ENCODE results near the gene TRIM65.
"Not testable (repeated sequence)": the region's sequence is repeated elsewhere in the genome, so short reads cannot be mapped to it uniquely, and the experiment has no call there.

The TRIM65 gene

GRCh38 chr17:75853433-75853832, 43.3 kb downstream of the TRIM65 start:
- H3K4me3 ChIP-seq (ENCODE audit: low read depth, low read length) = no peak overlapping the region
- TF ChIP-seq CTCF (IDR thresholded peaks at IDR 0.05; ENCODE audit: control insufficient read depth, extremely low read depth, insufficient read depth) = no peak
- DNase-seq (ENCODE audit: low read depth) = no peak

- H3K4me3 ChIP-seq (ENCODE audit: low read depth, low read length); DNase-seq (ENCODE audit: low read depth): not testable (repeated sequence)
These were observed 45.1 kb downstream of the TRIM65 start for GRCh38 chr17:75851693-75851991.

GRCh38 chr17:75850928-75851692, 45.6 kb downstream of the TRIM65 start:
- no peak for TF ChIP-seq CTCF (IDR thresholded peaks at IDR 0.05; ENCODE audit: control insufficient read depth, extremely low read depth, insufficient read depth)
- no peak for DNase-seq (ENCODE audit: low read depth)

GRCh38 chr17:75849724-75850123, 47.0 kb downstream of the TRIM65 start:
- no peak for TF ChIP-seq CTCF (IDR thresholded peaks at IDR 0.05; ENCODE audit: control insufficient read depth, extremely low read depth, insufficient read depth)

More at GRCh38 chr17:75850928-75851692, 45.6 kb downstream of the TRIM65 start:
- H3K4me3 ChIP-seq (ENCODE audit: low read depth, low read length) = no peak overlapping the region

GRCh38 chr17:75849279-75849646, 47.5 kb downstream of the TRIM65 start:
- H3K4me3 ChIP-seq (ENCODE audit: low read depth, low read length) = no peak overlapping the region
- DNase-seq (ENCODE audit: low read depth) = no peak
- no peak for TF ChIP-seq CTCF (IDR thresholded peaks at IDR 0.05; ENCODE audit: control insufficient read depth, extremely low read depth, insufficient read depth)

More at GRCh38 chr17:75849724-75850123, 47.0 kb downstream of the TRIM65 start:
- no peak for DNase-seq (ENCODE audit: low read depth)
- H3K4me3 ChIP-seq (ENCODE audit: low read depth, low read length) = no peak overlapping the region

- peak; percentile 83 for TF ChIP-seq CTCF (IDR thresholded peaks at IDR 0.05; ENCODE audit: control insufficient read depth, extremely low read depth, insufficient read depth)
- DNase-seq (ENCODE audit: low read depth) = no peak
- H3K4me3 ChIP-seq (ENCODE audit: low read depth, low read length) = no peak overlapping the region
These were observed 48.0 kb downstream of the TRIM65 start for GRCh38 chr17:75848523-75849278.

- TF ChIP-seq CTCF (IDR thresholded peaks at IDR 0.05; ENCODE audit: control insufficient read depth, extremely low read depth, insufficient read depth) = no peak
- no peak for DNase-seq (ENCODE audit: low read depth)
- no peak overlapping the region for H3K4me3 ChIP-seq (ENCODE audit: low read depth, low read length)
These were observed 48.9 kb downstream of the TRIM65 start for GRCh38 chr17:75847614-75848522.
